ENCODE measurements around the gene PDE3A. TPM values are rescaled to one million over a fixed set of nuclear protein-coding genes. Genes with fewer than 3 reads are reported as not detected.
"Not testable (repeated sequence)": the region's sequence is repeated elsewhere in the genome, so short reads cannot be mapped to it uniquely, and the experiment has no call there.

PDE3A gene
- total RNA-seq, 2 experiments from 2014 or later = not detected

DNA sequence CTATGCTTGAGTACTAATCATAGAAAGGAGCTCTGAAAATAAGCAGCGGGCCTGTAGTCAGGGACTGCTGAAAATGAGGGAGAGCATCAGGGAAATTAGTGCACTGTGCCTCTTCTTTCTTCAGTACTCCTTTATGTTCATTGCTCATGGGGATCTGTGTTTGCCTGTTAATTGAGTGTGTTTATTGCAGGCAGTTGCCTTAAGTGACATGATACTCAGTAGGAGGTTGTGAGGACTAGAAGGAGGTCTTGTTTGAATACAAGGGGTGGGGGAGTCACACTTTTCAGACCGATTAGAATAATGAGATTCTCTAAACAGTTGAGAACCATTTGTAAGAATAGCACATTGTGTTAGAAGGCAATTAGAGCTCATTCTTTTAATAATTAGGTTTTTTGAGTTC lies 224.2 kb downstream of the PDE3A start:
- Mint-ChIP-seq H3K4me1 (ENCODE audit: low read depth) (no peaks in the 10 kb centered on the region), H3K27me3 (no peaks in the 10 kb centered on the region), H3K27ac (no peak overlapping the region), H3K36me3 (no peaks in the 10 kb centered on the region), H3K4me3 (no peak overlapping the region), H3K9me3 (no peaks in the 10 kb centered on the region)
- POLR2A ChIA-PET = no interaction called here
- no peak for DNase-seq
- CTCF ChIA-PET = interaction anchor here (0.6 kb wide), 1 partner anchor 28 kb away, joined by 3 read pairs; no protein-coding TSS in a partner anchor
- intact Hi-C loops (cut with micrococcal nuclease) = no loop called here

DNA sequence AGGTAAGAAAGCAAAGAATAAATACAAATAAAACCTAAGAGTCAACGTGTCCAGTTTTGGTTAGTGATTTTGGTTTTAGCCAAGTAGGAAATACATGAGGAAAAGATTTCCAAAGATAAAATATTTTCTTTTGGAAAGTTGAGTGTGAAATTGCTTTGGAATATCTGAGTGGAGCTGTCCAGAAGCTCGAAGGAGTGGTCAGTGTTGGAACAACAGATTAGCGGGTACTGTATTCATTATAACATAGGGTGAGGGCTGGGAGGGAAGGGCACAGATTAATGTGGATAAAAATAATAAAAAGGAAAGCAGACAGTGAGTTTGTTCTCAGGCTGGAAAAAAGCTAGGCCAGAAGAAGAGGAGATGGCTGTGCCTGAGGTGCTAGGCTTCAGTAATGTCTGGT lies 225.3 kb downstream of the PDE3A start:
- CTCF ChIA-PET = no interaction called here

GRCh38 chr12:20596061-20596460 lies 227.7 kb downstream of the PDE3A start:
- no peaks in the 10 kb centered on the region for H3K36me3 Mint-ChIP-seq
- H3K4me3 Mint-ChIP-seq = no peak overlapping the region
- H3K9me3 Mint-ChIP-seq = no peaks in the 10 kb centered on the region
- no peak for DNase-seq
- POLR2A ChIA-PET = no interaction called here
- H3K27me3 Mint-ChIP-seq = no peaks in the 10 kb centered on the region
- H3K27ac Mint-ChIP-seq = no peak overlapping the region
- H3K4me1 Mint-ChIP-seq (ENCODE audit: low read depth) = no peaks in the 10 kb centered on the region
- CTCF ChIA-PET = no interaction called here
- intact Hi-C loops (cut with micrococcal nuclease) = no loop called here

More for the DNA sequence above, 225.3 kb downstream of the PDE3A start:
- Mint-ChIP-seq H3K36me3 (no peaks in the 10 kb centered on the region), H3K27ac (no peak overlapping the region), H3K27me3 (no peaks in the 10 kb centered on the region), H3K4me1 (ENCODE audit: low read depth) (no peaks in the 10 kb centered on the region), H3K4me3 (no peak overlapping the region), H3K9me3 (no peaks in the 10 kb centered on the region)
- intact Hi-C loops (cut with micrococcal nuclease) = no loop called here
- POLR2A ChIA-PET = no interaction called here
- DNase-seq = no peak

DNA sequence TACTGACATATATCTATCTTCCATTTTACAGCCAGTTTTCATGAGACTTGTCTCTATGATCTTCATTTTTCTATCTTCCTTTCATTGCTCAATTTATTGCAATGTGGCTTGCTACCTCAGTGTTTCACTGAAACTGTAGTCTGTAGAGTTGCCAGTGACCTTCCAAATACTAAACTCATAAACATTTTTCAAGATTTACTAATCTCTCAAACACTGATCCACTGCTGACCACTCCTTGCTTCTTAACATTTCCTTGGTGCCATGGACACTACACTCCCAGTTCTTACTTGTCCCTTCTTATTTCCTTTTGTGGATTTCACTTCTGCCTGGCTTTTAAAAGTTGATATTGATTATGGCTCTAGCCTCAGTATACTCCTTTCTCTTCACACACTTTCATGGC lies 231.4 kb downstream of the PDE3A start:
- no peak overlapping the region for H3K4me3 Mint-ChIP-seq
- H3K27ac Mint-ChIP-seq = no peak overlapping the region
- H3K36me3 Mint-ChIP-seq = no peaks in the 10 kb centered on the region
- H3K9me3 Mint-ChIP-seq = no peaks in the 10 kb centered on the region
- H3K4me1 Mint-ChIP-seq (ENCODE audit: low read depth) = no peaks in the 10 kb centered on the region
- CTCF ChIA-PET = no interaction called here
- POLR2A ChIA-PET = no interaction called here
- no peak for DNase-seq
- intact Hi-C loops (cut with micrococcal nuclease) = loop anchor here (10.0 kb wide), 1 partner anchor 135 kb away; no protein-coding TSS in a partner anchor
- H3K27me3 Mint-ChIP-seq = no peaks in the 10 kb centered on the region

- no peak overlapping the region for H3K27ac Mint-ChIP-seq
- no peaks in the 10 kb centered on the region for H3K4me1 Mint-ChIP-seq (ENCODE audit: low read depth)
- intact Hi-C loops (cut with micrococcal nuclease) = loop anchor here (10.0 kb wide), 1 partner anchor 137 kb away; no protein-coding TSS in a partner anchor
- no peaks in the 10 kb centered on the region for H3K27me3 Mint-ChIP-seq
- POLR2A ChIA-PET = no interaction called here
- CTCF ChIA-PET = no interaction called here
- no peaks in the 10 kb centered on the region for H3K36me3 Mint-ChIP-seq
- no peaks in the 10 kb centered on the region for H3K9me3 Mint-ChIP-seq
- DNase-seq = no peak
- no peak overlapping the region for H3K4me3 Mint-ChIP-seq
Measured at GRCh38 chr12:20601668-20602280, 233.4 kb downstream of the PDE3A start.

- Mint-ChIP-seq H3K27ac (no peak overlapping the region), H3K9me3 (no peaks in the 10 kb centered on the region), H3K4me1 (ENCODE audit: low read depth) (no peaks in the 10 kb centered on the region), H3K27me3 (no peaks in the 10 kb centered on the region), H3K36me3 (no peaks in the 10 kb centered on the region), H3K4me3 (no peak overlapping the region)
- intact Hi-C loops (cut with micrococcal nuclease) = loop anchor here (10.0 kb wide), 1 partner anchor 138 kb away; no protein-coding TSS in a partner anchor
- no peak for DNase-seq
- POLR2A ChIA-PET = no interaction called here
- CTCF ChIA-PET = no interaction called here
Measured at GRCh38 chr12:20602641-20603391, 234.5 kb downstream of the PDE3A start.

- Mint-ChIP-seq H3K27me3 (no peaks in the 10 kb centered on the region), H3K27ac (no peak overlapping the region), H3K36me3 (no peaks in the 10 kb centered on the region), H3K4me1 (ENCODE audit: low read depth) (no peaks in the 10 kb centered on the region), H3K9me3 (no peaks in the 10 kb centered on the region), H3K4me3 (no peak overlapping the region)
- ChIA-PET CTCF (interaction anchor here (0.7 kb wide), 1 partner anchor 688 kb away, joined by 3 read pairs; no protein-coding TSS in a partner anchor), POLR2A (no interaction called here)
- no peak for DNase-seq
- intact Hi-C loops (cut with micrococcal nuclease) = loop anchor here (10.0 kb wide), 1 partner anchor 140 kb away; no protein-coding TSS in a partner anchor
Measured at GRCh38 chr12:20604408-20605067, 236.2 kb downstream of the PDE3A start.

DNA sequence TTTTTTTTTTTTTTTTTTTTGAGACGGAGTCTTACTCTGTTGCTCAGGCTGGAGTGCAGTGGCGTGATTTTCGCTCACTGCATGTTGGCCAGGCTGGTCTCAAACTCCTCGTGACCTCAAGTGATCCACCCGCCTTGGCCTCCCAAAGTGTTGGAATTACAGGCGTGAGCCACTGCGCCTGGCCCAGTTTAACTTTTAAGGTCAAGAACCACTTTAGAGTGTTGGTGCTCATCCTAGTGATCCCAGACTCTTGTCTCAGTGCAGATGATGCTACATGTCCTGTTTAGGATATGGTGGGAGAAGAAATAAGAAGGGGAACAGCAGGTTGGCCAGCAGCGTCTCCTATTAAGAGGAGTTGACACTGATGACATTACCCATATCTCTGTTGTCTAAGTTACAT lies 246.7 kb downstream of the PDE3A start:
- H3K4me3 Mint-ChIP-seq; CTCF ChIA-PET; H3K9me3 Mint-ChIP-seq; DNase-seq; H3K27ac Mint-ChIP-seq; POLR2A ChIA-PET; H3K27me3 Mint-ChIP-seq; H3K36me3 Mint-ChIP-seq; H3K4me1 Mint-ChIP-seq (ENCODE audit: low read depth); intact Hi-C loops (cut with micrococcal nuclease): not testable (repeated sequence)

- POLR2A ChIA-PET = no interaction called here
- no peaks in the 10 kb centered on the region for H3K27me3 Mint-ChIP-seq
Measured at GRCh38 chr12:20616093-20616492, 247.8 kb downstream of the PDE3A start.

DNA sequence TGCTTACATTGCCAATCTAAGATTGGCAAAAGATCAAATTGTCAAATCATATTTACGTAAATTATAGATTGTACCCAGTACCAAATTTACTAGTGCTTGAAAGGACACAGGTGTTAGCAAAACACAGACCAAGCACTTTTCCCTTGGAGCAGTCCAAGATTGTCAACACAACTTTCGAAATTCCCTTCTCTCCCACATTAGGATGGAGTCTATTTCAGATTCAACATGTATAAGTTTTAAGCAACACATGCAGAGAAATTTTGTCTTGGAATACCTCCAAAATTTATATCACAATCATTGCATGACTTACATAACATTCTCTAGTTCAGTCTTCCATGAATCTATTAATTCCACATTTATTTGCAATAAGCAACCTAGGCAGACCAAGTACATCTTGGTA lies 251.9 kb downstream of the PDE3A start:
- no peaks in the 10 kb centered on the region for H3K9me3 Mint-ChIP-seq
- H3K4me1 Mint-ChIP-seq (ENCODE audit: low read depth) = no peaks in the 10 kb centered on the region
- CTCF ChIA-PET = no interaction called here
- intact Hi-C loops (cut with micrococcal nuclease) = no loop called here
- H3K27ac Mint-ChIP-seq = no peak overlapping the region
- no peaks in the 10 kb centered on the region for H3K36me3 Mint-ChIP-seq
- H3K4me3 Mint-ChIP-seq = no peak overlapping the region
- H3K27me3 Mint-ChIP-seq = no peaks in the 10 kb centered on the region
- no peak for DNase-seq
- POLR2A ChIA-PET = no interaction called here

More at GRCh38 chr12:20616093-20616492, 247.8 kb downstream of the PDE3A start:
- H3K9me3 Mint-ChIP-seq = no peaks in the 10 kb centered on the region
- CTCF ChIA-PET = no interaction called here
- H3K27ac Mint-ChIP-seq = no peak overlapping the region
- intact Hi-C loops (cut with micrococcal nuclease) = no loop called here
- H3K4me1 Mint-ChIP-seq (ENCODE audit: low read depth) = no peaks in the 10 kb centered on the region
- no peak for DNase-seq
- H3K4me3 Mint-ChIP-seq = no peak overlapping the region
- H3K36me3 Mint-ChIP-seq = no peaks in the 10 kb centered on the region

GRCh38 chr12:20624718-20625117 lies 256.4 kb downstream of the PDE3A start:
- ChIA-PET CTCF (no interaction called here), POLR2A (no interaction called here)
- Mint-ChIP-seq H3K27me3 (no peaks in the 10 kb centered on the region), H3K36me3 (no peaks in the 10 kb centered on the region), H3K4me3 (no peak overlapping the region), H3K4me1 (ENCODE audit: low read depth) (no peaks in the 10 kb centered on the region), H3K27ac (no peak overlapping the region), H3K9me3 (no peaks in the 10 kb centered on the region)
- DNase-seq = no peak
- intact Hi-C loops (cut with micrococcal nuclease) = no loop called here

DNA sequence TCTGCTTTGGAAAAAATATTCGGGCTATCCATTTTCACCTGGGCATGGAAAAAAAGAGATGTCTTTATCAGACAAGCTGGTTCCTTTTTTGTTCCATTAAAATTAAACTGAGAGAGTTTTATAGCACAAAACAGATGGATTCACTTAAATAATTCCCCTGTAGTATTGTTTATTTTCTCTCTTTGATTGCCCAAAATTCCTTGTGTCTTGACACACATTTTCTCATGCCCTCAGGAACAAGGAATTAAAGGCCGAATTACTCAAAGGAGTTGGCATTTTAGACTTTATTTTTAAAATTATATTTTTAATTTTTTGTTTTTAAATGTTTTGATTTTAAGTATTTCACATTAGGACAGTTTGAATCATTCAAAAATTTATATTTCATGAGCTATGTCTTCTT lies 257.2 kb downstream of the PDE3A start:
- Mint-ChIP-seq H3K4me3 (no peak overlapping the region), H3K4me1 (ENCODE audit: low read depth) (no peaks in the 10 kb centered on the region), H3K9me3 (no peaks in the 10 kb centered on the region), H3K36me3 (no peaks in the 10 kb centered on the region), H3K27ac (no peak overlapping the region), H3K27me3 (no peaks in the 10 kb centered on the region)
- intact Hi-C loops (cut with micrococcal nuclease) = no loop called here
- CTCF ChIA-PET = no interaction called here
- no peak for DNase-seq
- POLR2A ChIA-PET = no interaction called here
